HG03025 (cell line): Measurements from ENCODE around the gene DOK4.

Experiments
- ATAC-seq: cut with Tn5 transposase; IDR thresholded peaks from one replicate; pipeline ENCODE4 v1.9.1; 2021; ENCODE audit warnings: mild to moderate bottlenecking, moderate library complexity; ENCODE audit not compliant: unreplicated experiment, low FRiP score

Gene DOK4

GRCh38 chr16:57485916-57486857 is at the start of gene DOK4:
TSS of gene DOK4 (minus strand) at chr16:57486493. CDS start at chr16:57479507, 6,986 bp downstream.
- peak; percentile 64 for ATAC-seq

GRCh38 chr16:57535680-57536305 is 49.5 kb upstream of the DOK4 start:
- ATAC-seq, result peak; percentile 55

- no peak for ATAC-seq
Observed at GRCh38 chr16:57534881-57535658, 48.8 kb upstream of the DOK4 start.

GRCh38 chr16:57534337-57534880 is 48.1 kb upstream of the DOK4 start:
- ATAC-seq, result no peak

GRCh38 chr16:57533431-57534336 is 47.4 kb upstream of the DOK4 start:
- no peak for ATAC-seq

- ATAC-seq, result no peak
Observed at GRCh38 chr16:57532266-57532625, 46.0 kb upstream of the DOK4 start.

- no peak for ATAC-seq
Observed at GRCh38 chr16:57531635-57532265, 45.5 kb upstream of the DOK4 start.

GRCh38 chr16:57531253-57531575 is 44.9 kb upstream of the DOK4 start:
- no peak for ATAC-seq

GRCh38 chr16:57530522-57531252 is 44.4 kb upstream of the DOK4 start:
- no peak for ATAC-seq

- peak; percentile 44 for ATAC-seq
Observed at GRCh38 chr16:57530104-57530521, 43.8 kb upstream of the DOK4 start.

GRCh38 chr16:57529391-57530103 is 43.3 kb upstream of the DOK4 start:
- no peak for ATAC-seq

GRCh38 chr16:57528499-57529390 is 42.5 kb upstream of the DOK4 start:
- no peak for ATAC-seq

GRCh38 chr16:57527610-57528360 is 41.5 kb upstream of the DOK4 start:
- ATAC-seq, result no peak

GRCh38 chr16:57527027-57527426 is 40.7 kb upstream of the DOK4 start:
- no peak for ATAC-seq

GRCh38 chr16:57526498-57526897 is 40.2 kb upstream of the DOK4 start:
- no peak for ATAC-seq

GRCh38 chr16:57525761-57526160 is 39.5 kb upstream of the DOK4 start:
- ATAC-seq, result no peak
